Measurements from ENCODE around the gene KIAA1671.

Gene KIAA1671

GRCh38 chr22:25212337-25212736, 259.8 kb downstream of the KIAA1671 start:
- Histone ChIP-seq H3K27me3 (ENCODE audit: insufficient read depth, low read depth) (0 out of 2 replicates have a peak, but pooled peaks cover 4% of the 10 kb centered on the region), H3K4me3 (IDR thresholded peaks at IDR 0.05; ENCODE audit: insufficient read depth, low read depth, low read length) (no peak overlapping the region), H3K79me2 (ENCODE audit: insufficient read depth, low read depth) (no peaks in the 10 kb centered on the region), H3K9ac (no peak overlapping the region), H3K36me3 (ENCODE audit: insufficient read depth) (no peaks in the 10 kb centered on the region), H3K4me1 (ENCODE audit: low read depth, poor library complexity, severe bottlenecking) (no peaks in the 10 kb centered on the region), H4K20me1 (ENCODE audit: insufficient read depth) (no peaks in the 10 kb centered on the region), H3K4me2 (no peak overlapping the region), H3K27ac (no peak overlapping the region), H2AFZ (ENCODE audit: low read depth) (no peak overlapping the region)
- TF ChIP-seq CTCF (conservative IDR thresholded peaks at IDR 0.05; ENCODE audit: low read depth, low read length), result no peak

GRCh38 chr22:25213221-25213620, 260.7 kb downstream of the KIAA1671 start:
- H3K27me3 ChIP-seq (ENCODE audit: insufficient read depth, low read depth), result 0 out of 2 replicates have a peak, but pooled peaks cover 4% of the 10 kb centered on the region
- H3K4me3 ChIP-seq (IDR thresholded peaks at IDR 0.05; ENCODE audit: insufficient read depth, low read depth, low read length), result no peak overlapping the region
- H3K27ac ChIP-seq, result no peak overlapping the region
- H2AFZ ChIP-seq (ENCODE audit: low read depth), result no peak overlapping the region
- no peak for TF ChIP-seq CTCF (conservative IDR thresholded peaks at IDR 0.05; ENCODE audit: low read depth, low read length)
- no peaks in the 10 kb centered on the region for H3K36me3 ChIP-seq (ENCODE audit: insufficient read depth)
- no peaks in the 10 kb centered on the region for H3K79me2 ChIP-seq (ENCODE audit: insufficient read depth, low read depth)
- no peaks in the 10 kb centered on the region for H4K20me1 ChIP-seq (ENCODE audit: insufficient read depth)
- H3K4me1 ChIP-seq (ENCODE audit: low read depth, poor library complexity, severe bottlenecking), result no peaks in the 10 kb centered on the region
- H3K9ac ChIP-seq, result no peak overlapping the region
- no peak overlapping the region for H3K4me2 ChIP-seq

- no peak for TF ChIP-seq CTCF (conservative IDR thresholded peaks at IDR 0.05; ENCODE audit: low read depth, low read length)
- Histone ChIP-seq H3K4me3 (IDR thresholded peaks at IDR 0.05; ENCODE audit: insufficient read depth, low read depth, low read length) (no peak overlapping the region), H3K4me2 (no peak overlapping the region), H3K36me3 (ENCODE audit: insufficient read depth) (no peaks in the 10 kb centered on the region), H3K9ac (no peak overlapping the region), H3K4me1 (ENCODE audit: low read depth, poor library complexity, severe bottlenecking) (no peaks in the 10 kb centered on the region), H3K27me3 (ENCODE audit: insufficient read depth, low read depth) (0 out of 2 replicates have a peak, but pooled peaks cover 4% of the 10 kb centered on the region), H4K20me1 (ENCODE audit: insufficient read depth) (no peaks in the 10 kb centered on the region), H2AFZ (ENCODE audit: low read depth) (no peak overlapping the region), H3K27ac (no peak overlapping the region), H3K79me2 (ENCODE audit: insufficient read depth, low read depth) (no peaks in the 10 kb centered on the region)
These were observed 263.7 kb downstream of the KIAA1671 start for GRCh38 chr22:25216230-25216629.

GRCh38 chr22:25219211-25219689, 266.7 kb downstream of the KIAA1671 start, which contains the start of gene CRYBB2:
Gene CRYBB2 (plus strand): TSS chr22:25219639. CDS start chr22:25221430, 1,791 bp downstream.
- H3K4me2 ChIP-seq, result no peak within 1 kb of the TSS
- no peaks in the 10 kb centered on the region for H3K27me3 ChIP-seq (ENCODE audit: insufficient read depth, low read depth)
- H3K4me1 ChIP-seq (ENCODE audit: low read depth, poor library complexity, severe bottlenecking), result no peaks in the 10 kb centered on the region
- no peaks in the 10 kb centered on the region for H3K79me2 ChIP-seq (ENCODE audit: insufficient read depth, low read depth)
- H3K36me3 ChIP-seq (ENCODE audit: insufficient read depth), result no peaks in the 10 kb centered on the region
- no peak within 1 kb of the TSS for H3K9ac ChIP-seq
- H3K27ac ChIP-seq, result no peak within 1 kb of the TSS
- no peak within 1 kb of the TSS for H3K4me3 ChIP-seq (IDR thresholded peaks at IDR 0.05; ENCODE audit: insufficient read depth, low read depth, low read length)
- TF ChIP-seq CTCF (conservative IDR thresholded peaks at IDR 0.05; ENCODE audit: low read depth, low read length), result no peak
- no peak within 1 kb of the TSS for H2AFZ ChIP-seq (ENCODE audit: low read depth)
- H4K20me1 ChIP-seq (ENCODE audit: insufficient read depth), result no peaks in the 10 kb centered on the region

Data from KMS-11 (cell line).